ENCODE results near the gene LUC7L3.
"Not testable (repeated sequence)": the region's sequence is repeated elsewhere in the genome, so short reads cannot be mapped to it uniquely, and the experiment has no call there.

The LUC7L3 gene

DNA sequence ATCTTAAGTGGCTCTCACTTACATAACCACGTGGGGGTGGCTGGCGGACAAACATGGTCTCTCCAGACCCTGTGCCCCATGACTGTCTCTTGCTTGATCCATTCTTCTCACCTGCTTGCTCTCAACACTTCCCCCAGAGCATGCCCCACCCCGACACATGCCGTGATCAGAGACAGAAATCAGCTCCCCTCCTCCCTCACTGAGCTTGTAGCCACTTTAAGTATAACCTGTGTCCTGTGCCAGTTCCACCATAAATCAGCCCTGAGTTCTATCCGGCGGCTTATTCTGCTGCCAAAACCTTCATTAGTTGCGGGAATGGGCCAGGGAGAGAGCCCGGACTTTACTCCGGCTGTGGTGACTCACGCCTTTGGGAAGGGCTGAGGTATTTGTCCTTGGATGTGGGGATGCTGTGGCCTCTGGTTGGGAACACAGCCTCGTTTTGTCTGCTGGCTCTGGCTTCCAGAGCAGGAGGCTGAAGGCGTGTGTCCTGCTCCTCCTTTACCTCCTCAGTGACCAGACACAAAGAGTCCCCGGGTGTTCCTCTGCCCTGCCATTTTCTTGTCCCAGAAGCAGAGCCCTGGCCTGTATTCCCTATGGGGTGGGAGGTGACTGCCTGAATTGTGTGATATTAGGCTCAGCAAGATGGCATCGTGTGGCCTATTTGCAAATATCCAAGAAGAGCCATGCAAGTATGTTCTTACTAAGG is 32.8 kb upstream of the LUC7L3 start:
- peak; percentile 84 for DNase-seq

- no peak for DNase-seq
Observed at GRCh38 chr17:50687200-50688066, 32.0 kb upstream of the LUC7L3 start.

DNA sequence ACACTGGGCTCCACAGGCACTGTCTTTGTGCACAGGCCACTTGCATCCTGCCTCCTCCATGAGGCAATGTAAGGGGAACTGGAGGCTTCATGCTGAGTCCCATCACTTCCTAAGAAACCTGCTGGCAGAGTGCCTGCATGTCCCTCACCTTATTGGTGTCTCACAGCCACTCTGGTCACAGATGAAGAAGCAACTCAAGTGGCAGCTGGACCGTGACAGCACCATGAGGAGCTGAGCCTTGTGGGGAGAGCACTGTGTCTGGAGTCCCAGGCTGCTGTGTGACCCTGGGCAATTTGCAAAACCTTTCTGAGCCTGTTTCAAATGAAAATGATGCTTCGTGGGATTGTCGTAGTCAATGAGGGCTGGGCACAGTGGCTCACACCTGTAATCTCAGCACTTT is 31.2 kb upstream of the LUC7L3 start:
- DNase-seq = no peak

- no peak for DNase-seq
Observed at GRCh38 chr17:50689251-50689650, 30.2 kb upstream of the LUC7L3 start.

DNA sequence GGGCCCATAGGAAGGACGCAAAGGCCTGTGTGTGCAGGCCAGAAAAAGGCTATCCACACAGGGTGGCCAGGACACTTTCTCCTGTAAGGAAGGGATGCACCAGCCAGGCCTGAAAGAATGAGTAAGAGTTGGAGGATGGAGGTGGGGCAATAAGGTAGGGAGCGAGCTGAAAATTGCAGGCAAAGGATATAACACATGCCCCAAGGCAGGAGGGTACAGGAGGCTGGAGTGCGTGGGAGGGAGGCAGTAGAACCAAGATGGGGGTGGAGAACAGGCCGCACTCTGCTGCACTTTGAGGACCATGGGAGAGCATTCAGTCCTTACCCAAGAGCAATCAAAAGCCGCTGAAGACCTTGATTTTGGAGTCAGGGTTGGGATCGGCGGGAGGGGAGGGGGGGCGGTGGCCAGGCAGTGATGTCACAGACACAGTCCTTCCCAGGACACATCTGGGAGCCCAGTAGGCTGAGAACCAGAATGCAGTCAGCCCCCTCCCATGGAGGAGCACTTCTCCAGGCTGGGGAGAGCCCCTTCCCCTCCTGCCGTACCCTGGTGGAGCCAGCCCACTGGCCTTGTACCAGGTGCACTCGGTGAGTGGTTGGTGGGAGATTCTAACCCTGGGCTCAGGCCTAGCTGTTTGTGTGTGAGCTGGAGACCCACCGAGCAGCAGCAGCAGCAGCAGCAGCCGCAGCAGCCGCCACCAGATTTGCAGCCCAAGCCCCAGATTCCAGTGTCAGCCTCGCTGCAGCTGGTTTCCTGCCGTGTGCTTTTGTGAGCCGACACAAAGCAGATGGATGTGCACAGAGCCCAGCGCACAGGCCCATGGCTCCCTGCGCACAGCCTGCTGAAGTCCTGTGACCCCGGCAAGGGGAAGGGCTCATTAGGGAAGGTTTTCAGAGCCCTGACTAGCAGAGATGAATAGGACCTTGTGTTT is 29.2 kb upstream of the LUC7L3 start:
- peak; percentile 61 for DNase-seq

DNA sequence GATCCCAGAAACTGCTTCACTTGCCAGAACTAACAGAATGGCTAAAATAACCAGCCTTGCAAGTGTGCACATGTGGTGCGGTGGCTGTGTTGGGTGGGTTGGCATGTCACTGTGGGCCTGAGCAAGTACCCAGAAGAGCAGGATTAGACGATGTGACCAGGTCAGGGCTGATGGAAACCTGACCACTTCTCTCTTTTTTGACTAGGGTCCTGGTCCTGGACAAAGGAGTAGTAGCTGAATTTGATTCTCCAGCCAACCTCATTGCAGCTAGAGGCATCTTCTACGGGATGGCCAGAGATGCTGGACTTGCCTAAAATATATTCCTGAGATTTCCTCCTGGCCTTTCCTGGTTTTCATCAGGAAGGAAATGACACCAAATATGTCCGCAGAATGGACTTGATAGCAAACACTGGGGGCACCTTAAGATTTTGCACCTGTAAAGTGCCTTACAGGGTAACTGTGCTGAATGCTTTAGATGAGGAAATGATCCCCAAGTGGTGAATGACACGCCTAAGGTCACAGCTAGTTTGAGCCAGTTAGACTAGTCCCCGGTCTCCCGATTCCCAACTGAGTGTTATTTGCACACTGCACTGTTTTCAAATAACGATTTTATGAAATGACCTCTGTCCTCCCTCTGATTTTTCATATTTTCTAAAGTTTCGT is 28.4 kb upstream of the LUC7L3 start:
- DNase-seq = no peak

DNA sequence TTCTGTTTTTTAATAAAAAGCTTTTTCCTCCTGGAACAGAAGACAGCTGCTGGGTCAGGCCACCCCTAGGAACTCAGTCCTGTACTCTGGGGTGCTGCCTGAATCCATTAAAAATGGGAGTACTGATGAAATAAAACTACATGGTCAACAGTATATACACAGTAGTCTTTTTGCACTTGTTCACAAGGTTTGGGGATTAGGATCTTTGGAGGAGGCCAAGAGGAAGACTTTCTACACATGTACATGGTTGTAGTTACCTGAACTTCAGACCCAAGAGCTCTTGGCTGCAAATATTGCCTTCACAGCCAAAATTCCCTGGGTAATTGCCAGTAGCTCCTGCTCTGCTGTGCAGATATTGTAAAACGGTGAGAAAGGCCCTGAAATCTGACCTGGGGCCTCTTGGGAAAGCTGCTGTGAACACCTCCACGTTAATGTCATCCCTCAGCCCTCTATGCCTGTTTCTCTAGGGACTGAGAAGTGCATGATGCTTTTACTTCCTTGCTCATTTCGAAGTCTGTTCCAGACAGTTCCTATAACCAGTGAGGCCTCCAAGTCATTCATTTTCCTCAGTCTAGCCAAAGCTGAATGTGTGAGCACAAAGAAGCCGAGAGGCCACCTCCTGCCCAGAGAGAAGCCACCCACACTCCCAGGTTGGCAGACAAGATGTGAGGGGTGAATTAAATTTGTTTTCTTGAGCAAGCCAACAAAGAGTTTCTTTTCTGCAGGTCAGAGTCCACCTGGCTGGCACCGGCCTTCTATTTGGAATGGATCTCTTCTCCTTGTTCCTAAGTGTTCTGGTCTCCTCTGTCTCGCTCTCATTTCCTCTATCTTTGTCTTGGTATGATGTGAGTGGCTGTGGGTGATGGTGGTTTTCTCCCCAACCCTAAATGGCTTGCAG is 27.6 kb upstream of the LUC7L3 start:
- no peak for DNase-seq

GRCh38 chr17:50692448-50693035 is 26.9 kb upstream of the LUC7L3 start:
- DNase-seq = no peak

GRCh38 chr17:50693036-50693682 is 26.2 kb upstream of the LUC7L3 start:
- DNase-seq = no peak

- DNase-seq = no peak
Observed at GRCh38 chr17:50696365-50696879, 23.0 kb upstream of the LUC7L3 start.

GRCh38 chr17:50697062-50697461 is 22.3 kb upstream of the LUC7L3 start:
- DNase-seq = no peak

- no peak for DNase-seq
Observed at GRCh38 chr17:50697663-50698272, 21.6 kb upstream of the LUC7L3 start.

DNA sequence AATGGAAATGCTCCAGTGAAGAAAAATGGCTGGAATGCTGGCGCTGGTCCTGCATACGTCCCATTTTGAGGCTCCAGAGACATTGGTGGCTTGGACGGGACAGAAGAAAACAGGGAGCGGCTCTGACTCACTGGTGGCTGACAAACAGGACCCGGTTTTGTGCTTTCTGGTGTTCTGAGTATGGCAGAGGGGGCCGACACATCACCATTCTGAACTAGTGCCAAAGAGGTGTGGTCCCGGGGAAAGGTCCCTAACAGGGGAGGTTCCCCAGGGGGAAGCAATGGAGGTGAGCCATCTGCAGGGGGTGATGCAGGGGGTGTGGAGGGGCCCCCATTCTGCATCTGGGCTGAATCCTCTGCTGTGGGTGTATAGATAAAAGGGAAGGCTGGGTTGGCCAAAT is 20.0 kb upstream of the LUC7L3 start:
- no peak for DNase-seq

DNA sequence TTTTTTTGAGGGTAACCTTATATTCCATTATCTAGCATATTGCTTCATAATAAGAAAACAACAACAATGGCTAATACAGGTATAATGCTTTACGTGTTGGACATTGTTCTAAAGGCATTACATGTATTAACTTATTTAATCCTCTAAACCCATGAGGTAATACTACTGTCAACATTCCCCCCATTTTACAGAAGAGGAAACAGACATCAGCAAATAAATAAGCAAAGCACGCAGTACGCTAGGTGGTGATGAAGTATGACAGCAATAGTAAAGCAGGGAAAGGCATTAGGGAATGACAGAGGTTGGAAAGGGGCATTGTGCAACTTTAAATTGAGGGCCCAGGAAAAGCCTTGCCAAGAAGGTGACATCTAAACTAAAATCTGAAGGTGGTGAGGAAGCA is 16.2 kb upstream of the LUC7L3 start:
- no peak for DNase-seq

GRCh38 chr17:50707289-50708049 is 11.9 kb upstream of the LUC7L3 start, which contains the start of gene ANKRD40:
TSS of gene ANKRD40 (minus strand) at chr17:50707914. CDS start at chr17:50707654, 260 bp downstream.
- DNase-seq = peak; percentile 94

DNA sequence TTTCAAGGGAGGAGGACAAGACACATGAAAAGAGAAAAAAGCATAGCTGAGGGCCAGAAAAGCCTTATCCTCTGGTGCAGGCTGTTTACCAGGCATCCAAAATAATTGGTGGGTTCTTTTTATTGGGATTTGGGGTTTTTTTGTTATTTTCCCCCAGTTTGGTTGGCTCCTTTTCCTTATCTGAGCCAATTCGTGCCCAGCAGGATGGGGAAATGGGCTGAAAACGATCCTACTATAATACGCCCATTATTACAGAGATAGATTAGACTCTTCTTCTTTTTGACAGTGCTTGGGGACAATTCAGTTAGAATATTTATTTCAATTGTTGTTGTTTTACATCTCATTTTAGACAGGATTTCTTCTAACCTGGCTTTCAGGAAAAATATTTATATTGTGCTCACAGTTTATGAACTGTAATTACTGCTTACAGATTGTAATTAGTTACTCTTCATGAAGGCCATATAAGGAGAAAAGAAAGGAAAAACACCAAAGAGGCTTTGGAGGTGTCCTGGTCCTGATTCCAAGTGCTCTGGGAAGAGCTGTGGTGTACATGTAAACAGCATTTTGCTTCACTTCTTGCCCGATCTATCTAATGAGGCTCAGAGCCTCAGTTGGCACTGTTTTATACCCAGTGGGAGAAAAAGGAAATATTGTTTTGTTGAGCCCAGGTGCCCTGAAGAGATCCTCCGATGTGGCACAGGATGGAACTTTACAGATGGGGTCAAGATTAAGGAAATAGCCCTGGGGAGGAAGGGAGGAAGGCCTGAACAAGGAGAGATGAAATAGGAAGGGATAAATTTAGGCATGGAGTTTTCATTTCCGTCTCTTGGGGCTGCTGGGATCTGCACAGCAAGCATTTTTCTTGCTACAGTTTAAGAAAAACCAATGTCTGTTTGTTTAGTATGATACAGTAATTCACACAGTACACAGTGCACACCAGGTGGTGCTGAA is 11.1 kb upstream of the LUC7L3 start:
- DNase-seq = peak; percentile 46

GRCh38 chr17:50709053-50709452 is 10.3 kb upstream of the LUC7L3 start:
- DNase-seq = not testable (repeated sequence)

DNA sequence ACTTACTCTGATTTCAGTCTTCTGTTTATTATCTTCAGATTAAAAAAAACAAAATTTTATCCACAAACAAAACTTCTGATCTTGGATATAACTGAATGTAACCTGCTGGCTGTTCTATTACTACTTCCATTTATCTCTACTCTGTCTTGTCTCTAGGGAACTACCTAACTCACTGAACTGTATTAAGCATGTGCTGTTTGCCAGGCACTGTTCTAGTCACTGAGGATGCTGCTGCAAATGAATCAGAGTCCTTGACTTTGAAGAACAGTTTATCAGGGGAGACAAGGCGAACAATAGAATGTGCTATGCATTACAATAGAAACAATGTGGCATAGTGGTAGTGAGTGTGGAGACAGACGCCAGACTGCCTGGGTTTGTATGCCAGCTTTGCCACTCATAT is 9.4 kb upstream of the LUC7L3 start:
- DNase-seq = no peak

Measured in right hindlimb (tissue), 1 donor.